CD4-positive, alpha-beta T cell (primary cell): ENCODE results near the gene MAGI3. TPM values are rescaled to one million over a fixed set of nuclear protein-coding genes. Genes with fewer than 3 reads are reported as not detected.

Experiments
- ATAC-seq: fragments of 200-7000 bp; cut with Tn5 transposase; one replicate; pipeline ENCODE4 v1.10.0; 2022; ENCODE audit warnings: mild to moderate bottlenecking; ENCODE audit not compliant: poor library complexity
- CTCF ChIA-PET: fragments of 350-600 bp; sonication (Branson Sonifier 250); formaldehyde crosslinking; loops from one replicate; lab custom pipeline; 2021; ENCODE audit warnings: antibody characterized with exemption, inconsistent platforms; lab: Charles Lee
- POLR2A ChIA-PET: fragments of 350-600 bp; sonication (Branson Sonifier 250); formaldehyde crosslinking; loops from one replicate; lab custom pipeline; 2021; ENCODE audit warnings: antibody characterized with exemption, inconsistent platforms; lab: Charles Lee
- DNase-seq, 14 experiments: peaks; one replicate each; pipeline ENCODE4 v3.0.0-alpha.2; 2013 to 2020; ENCODE audit warnings: mixed read lengths in 2 of 14
- H3K27ac ChIP-seq, 2 donors: one replicate each; pipeline versions ENCODE4 v1.5.1 to v1.7.0; 2013; ENCODE audit warnings: low read length in 2 of 2, low read depth in 1 of 2, mild to moderate bottlenecking in 1 of 2
- H3K27me3 ChIP-seq, 2 experiments: 1 replicate in 1 of 2; 2 replicates in 1 of 2; pipeline versions ENCODE4 v1.6.1 to v1.7.0; 2013; ENCODE audit warnings: low read length in 2 of 2, control low read depth in 1 of 2, mild to moderate bottlenecking in 1 of 2, moderate library complexity in 1 of 2; ENCODE audit not compliant: insufficient read depth in 2 of 2, control insufficient read depth in 1 of 2
- H3K36me3 ChIP-seq: one replicate; pipeline ENCODE4 v1.6.1; 2013; ENCODE audit warnings: low read length, control low read depth; ENCODE audit not compliant: insufficient read depth
- H3K4me1 ChIP-seq: one replicate; pipeline ENCODE4 v1.6.1; 2013; ENCODE audit warnings: low read length, control low read depth; ENCODE audit not compliant: insufficient read depth
- H3K4me3 ChIP-seq: one replicate; pipeline ENCODE4 v1.5.1; 2013; ENCODE audit warnings: mild to moderate bottlenecking, low read length, moderate library complexity
- H3K9me3 ChIP-seq, 2 experiments: 1 replicate in 1 of 2; 2 replicates in 1 of 2; pipeline versions ENCODE4 v1.6.1 to v1.7.0; 2013; ENCODE audit warnings: low read length in 2 of 2, mild to moderate bottlenecking in 2 of 2, control low read depth in 1 of 2, moderate library complexity in 1 of 2; ENCODE audit not compliant: control insufficient read depth in 1 of 2, insufficient read depth in 1 of 2
- H3K27ac Mint-ChIP-seq: one replicate; pipeline ENCODE4 v1.8.0; 2020; ENCODE audit warnings: mixed read lengths
- H3K27me3 Mint-ChIP-seq: one replicate; pipeline ENCODE4 v1.8.0; 2021; ENCODE audit warnings: mixed read lengths
- H3K36me3 Mint-ChIP-seq: one replicate; pipeline ENCODE4 v1.8.0; 2021; ENCODE audit warnings: low read depth, mixed read lengths
- H3K4me1 Mint-ChIP-seq: one replicate; pipeline ENCODE4 v1.8.0; 2021; ENCODE audit warnings: low read depth, mixed read lengths
- H3K4me3 Mint-ChIP-seq: one replicate; pipeline ENCODE4 v1.8.0; 2020; ENCODE audit warnings: mild to moderate bottlenecking, mixed read lengths
- H3K9me3 Mint-ChIP-seq: one replicate; pipeline ENCODE4 v1.8.0; 2020; ENCODE audit warnings: mixed read lengths
- CTCF ChIP-seq: fragments of 200-600 bp; IDR thresholded peaks from one replicate; pipeline ENCODE4 v1.8.0; 2022; ENCODE audit warnings: antibody characterized with exemption, mild to moderate bottlenecking
- intact Hi-C, 2 experiments: fragments of 100-400 bp; cut with DNase I in 1 of 2; cut with micrococcal nuclease in 1 of 2; formaldehyde crosslinking; loops; one replicate each; pipeline versions ENCODE4 v1.15.1 to v1.9.0; 2023 to 2025; cut with DNase I, micrococcal nuclease
- total RNA-seq, 174 experiments: library from RNA in 2 of 174; stranded (reverse) in 2 of 174; gene quantifications; one replicate each; pipeline ENCODE4 v1.2.3 and lab custom pipeline; 2021 to 2026

Gene MAGI3
- total RNA-seq, 2 experiments from 2014 or later: 6.7 to 8.7 TPM

GRCh38 chr1:113551728-113552127, 161.4 kb downstream of the MAGI3 start:
- H3K4me3 Mint-ChIP-seq: no peak overlapping the region
- H3K27ac Mint-ChIP-seq: no peak overlapping the region
- peaks cover 10% of the 10 kb centered on the region for H3K9me3 Mint-ChIP-seq
- Histone ChIP-seq H3K27ac (no peak overlapping the region), H3K27me3 (no peaks in the 10 kb centered on the region), H3K4me3 (no peak overlapping the region), H3K4me1 (no peaks in the 10 kb centered on the region), H3K9me3 (peaks cover 0 to 10% of the 10 kb centered on the region in 2 experiments), H3K36me3 (no peaks in the 10 kb centered on the region)
- ATAC-seq (no peak), DNase-seq (no peak)
- intact Hi-C loops: no loop called here
- no peak for TF ChIP-seq CTCF
- ChIA-PET POLR2A (no interaction called here), CTCF (interaction anchor here (0.5 kb wide), 1 partner anchor 1015 kb away, joined by 3 read pairs; no protein-coding TSS in a partner anchor)
- peaks cover 52% of the 10 kb centered on the region for H3K36me3 Mint-ChIP-seq
- H3K27me3 Mint-ChIP-seq: no peaks in the 10 kb centered on the region
- H3K4me1 Mint-ChIP-seq: no peaks in the 10 kb centered on the region

GRCh38 chr1:113552244-113552643, 161.9 kb downstream of the MAGI3 start:
- ATAC-seq (no peak), DNase-seq (no peak)
- H3K9me3 Mint-ChIP-seq: peaks cover 10% of the 10 kb centered on the region
- Histone ChIP-seq H3K4me3 (no peak overlapping the region), H3K4me1 (no peaks in the 10 kb centered on the region), H3K36me3 (no peaks in the 10 kb centered on the region), H3K27ac (no peak overlapping the region), H3K27me3 (no peaks in the 10 kb centered on the region), H3K9me3 (peaks cover 0 to 13% of the 10 kb centered on the region in 2 experiments)
- intact Hi-C loops: no loop called here
- H3K27ac Mint-ChIP-seq: no peak overlapping the region
- TF ChIP-seq CTCF: no peak
- H3K27me3 Mint-ChIP-seq: no peaks in the 10 kb centered on the region
- CTCF ChIA-PET: interaction anchor here (0.5 to 1.4 kb wide), 2 partner anchors 11 to 1015 kb away, joined by 3 read pairs; no protein-coding TSS in a partner anchor
- POLR2A ChIA-PET: no interaction called here
- H3K4me1 Mint-ChIP-seq: no peaks in the 10 kb centered on the region
- H3K36me3 Mint-ChIP-seq: peaks cover 53% of the 10 kb centered on the region
- H3K4me3 Mint-ChIP-seq: no peak overlapping the region

GRCh38 chr1:113557187-113557586, 166.9 kb downstream of the MAGI3 start:
- Histone ChIP-seq H3K9me3 (peaks cover 17 to 23% of the 10 kb centered on the region in 2 experiments), H3K4me1 (no peaks in the 10 kb centered on the region), H3K27me3 (no peaks in the 10 kb centered on the region), H3K4me3 (no peak overlapping the region), H3K27ac (no peak overlapping the region), H3K36me3 (no peaks in the 10 kb centered on the region)
- no peaks in the 10 kb centered on the region for H3K4me1 Mint-ChIP-seq
- H3K27ac Mint-ChIP-seq: no peak overlapping the region
- peaks cover 16% of the 10 kb centered on the region for H3K9me3 Mint-ChIP-seq
- DNase-seq (no peak), ATAC-seq (no peak)
- ChIA-PET POLR2A (no interaction called here), CTCF (no interaction called here)
- H3K4me3 Mint-ChIP-seq: no peak overlapping the region
- no peak for TF ChIP-seq CTCF
- intact Hi-C loops: no loop called here
- H3K27me3 Mint-ChIP-seq: no peaks in the 10 kb centered on the region
- H3K36me3 Mint-ChIP-seq: peaks cover 58% of the 10 kb centered on the region
